HG03354 (cell line): ENCODE data around the gene EEFSEC.

Source experiments
- ATAC-seq: cut with Tn5 transposase; IDR thresholded peaks from one replicate; pipeline ENCODE4 v1.9.1; 2021; ENCODE audit warnings: mild to moderate bottlenecking; ENCODE audit not compliant: unreplicated experiment, poor library complexity, severe bottlenecking

EEFSEC gene

DNA sequence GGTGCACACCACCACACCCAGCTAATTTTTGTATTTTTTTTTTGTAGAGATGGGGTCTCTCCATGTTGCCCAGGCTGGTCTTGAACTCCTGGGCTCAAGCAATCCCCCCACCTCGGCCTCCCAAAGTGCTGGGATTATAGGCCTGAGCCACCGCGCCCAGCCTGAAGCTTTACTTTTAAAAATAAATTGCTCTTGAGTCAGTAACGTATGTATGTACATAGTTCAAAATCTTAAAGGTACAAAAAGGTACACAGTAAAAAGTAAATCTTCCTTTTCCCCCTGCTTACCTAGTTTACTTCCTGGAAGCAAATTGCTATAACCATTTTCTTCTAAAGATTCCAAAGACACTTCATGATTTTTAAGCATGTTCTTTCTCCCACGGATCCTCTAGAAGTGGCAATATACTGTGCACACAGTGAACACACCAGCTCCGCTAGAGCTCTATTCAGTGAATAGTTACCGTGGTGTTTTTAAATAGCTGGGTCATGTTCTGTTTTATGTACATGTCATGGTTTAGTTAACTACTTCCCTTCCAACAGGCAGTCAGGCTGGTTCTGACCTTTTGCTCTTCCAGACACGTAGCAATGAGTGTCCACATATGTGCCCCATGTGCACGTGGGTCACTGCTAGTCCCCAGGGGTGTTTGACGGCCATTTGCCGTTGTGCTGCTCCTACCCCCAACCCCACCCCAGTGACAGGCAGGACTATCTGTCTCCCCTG is 82.1 kb downstream of the EEFSEC start:
- ATAC-seq: no peak

DNA sequence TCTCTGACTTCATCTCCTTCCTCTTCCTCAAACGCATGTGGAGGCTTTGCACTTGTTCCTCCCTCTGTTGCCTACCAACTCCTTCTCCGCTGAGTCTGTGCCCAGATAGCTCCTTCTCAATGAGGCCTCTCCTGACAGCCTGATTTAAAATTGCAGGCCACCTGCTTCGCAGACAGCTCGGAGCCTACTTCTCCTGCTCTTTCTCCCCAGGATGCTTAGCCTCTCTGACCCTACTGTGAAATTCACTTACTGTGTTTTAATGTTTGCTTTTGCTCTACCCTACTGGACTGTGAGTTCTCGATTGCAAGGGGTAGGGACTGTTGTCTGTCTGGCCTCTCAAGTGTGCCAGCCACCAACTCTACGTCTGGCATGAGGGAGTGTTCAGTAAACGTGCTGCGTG is 83.4 kb downstream of the EEFSEC start:
- no peak for ATAC-seq

GRCh38 chr3:128237348-128238183 is 84.3 kb downstream of the EEFSEC start:
- no peak for ATAC-seq

GRCh38 chr3:128238184-128238489 is 84.9 kb downstream of the EEFSEC start:
- ATAC-seq: no peak

DNA sequence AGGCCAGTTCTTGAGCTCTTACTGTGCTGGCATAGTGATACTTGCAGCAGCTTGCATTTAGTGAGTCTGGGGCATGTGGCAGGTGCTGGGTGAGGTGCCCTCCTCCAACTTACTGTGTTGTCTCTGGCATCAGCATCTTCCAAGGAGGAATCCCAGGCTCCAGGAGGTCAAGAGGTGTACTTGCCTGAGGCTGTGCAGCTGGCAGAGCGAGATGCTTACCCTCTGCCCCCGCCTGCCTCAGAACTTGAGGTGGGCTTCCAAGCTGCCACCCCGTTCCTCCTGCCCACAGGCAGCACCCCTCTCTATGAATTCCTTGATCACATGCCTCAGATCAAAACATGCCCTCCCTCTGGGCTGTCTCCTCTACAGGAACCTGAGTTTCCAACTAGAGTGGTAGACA is 86.0 kb downstream of the EEFSEC start:
- no peak for ATAC-seq

- ATAC-seq: no peak
Measured at GRCh38 chr3:128240232-128240631, 87.0 kb downstream of the EEFSEC start.

- no peak for ATAC-seq
Measured at GRCh38 chr3:128241741-128242140, 88.5 kb downstream of the EEFSEC start.

GRCh38 chr3:128242818-128243601 is 89.7 kb downstream of the EEFSEC start:
- ATAC-seq: no peak

DNA sequence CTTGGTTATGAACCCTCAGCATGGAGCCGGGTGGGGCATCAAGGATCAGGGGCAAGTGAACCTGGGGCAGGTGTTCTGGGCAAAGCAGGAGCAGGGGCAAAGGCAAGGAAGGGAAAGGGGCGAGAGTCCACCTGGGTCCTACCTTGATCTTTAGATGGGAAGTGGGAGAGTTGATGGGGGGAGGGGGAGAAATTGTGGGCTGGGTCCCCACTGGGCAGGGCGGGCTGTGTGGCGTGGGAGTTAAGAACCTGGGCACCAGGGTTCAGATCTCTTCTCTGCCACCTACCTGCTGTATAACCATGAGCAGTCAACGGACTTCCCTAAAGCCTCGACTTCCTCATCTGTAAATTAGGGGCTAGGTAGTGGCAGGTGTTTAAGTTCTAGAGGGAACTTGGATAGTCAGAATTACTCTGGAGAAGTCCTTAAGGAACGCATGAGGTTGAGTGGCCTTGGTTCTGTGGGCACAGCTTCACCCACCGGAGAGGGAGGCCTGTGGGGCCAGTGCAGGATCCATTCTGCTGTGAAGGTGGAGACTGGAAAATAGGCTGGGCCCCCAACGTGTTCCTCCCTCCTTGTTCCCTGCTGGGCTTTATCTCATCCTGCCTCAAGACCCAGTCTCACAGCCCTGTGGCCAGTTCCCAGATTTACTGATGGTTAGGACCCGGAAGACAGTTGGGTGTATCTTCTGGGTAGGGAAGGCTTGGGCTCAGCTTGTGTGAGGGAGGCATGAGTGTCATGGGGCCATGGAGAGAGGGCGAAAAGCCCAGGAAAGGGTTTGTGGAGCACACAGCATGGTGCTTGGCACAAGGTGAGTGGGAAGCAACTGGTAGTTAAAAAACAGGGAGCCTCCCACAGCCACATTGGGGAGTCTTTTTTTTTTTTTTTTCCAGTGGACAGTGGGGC is 90.6 kb downstream of the EEFSEC start:
- ATAC-seq: no peak

GRCh38 chr3:128245460-128245859 is 92.2 kb downstream of the EEFSEC start:
- ATAC-seq: no peak

- no peak for ATAC-seq
Measured at GRCh38 chr3:128247666-128248409, 94.6 kb downstream of the EEFSEC start.

DNA sequence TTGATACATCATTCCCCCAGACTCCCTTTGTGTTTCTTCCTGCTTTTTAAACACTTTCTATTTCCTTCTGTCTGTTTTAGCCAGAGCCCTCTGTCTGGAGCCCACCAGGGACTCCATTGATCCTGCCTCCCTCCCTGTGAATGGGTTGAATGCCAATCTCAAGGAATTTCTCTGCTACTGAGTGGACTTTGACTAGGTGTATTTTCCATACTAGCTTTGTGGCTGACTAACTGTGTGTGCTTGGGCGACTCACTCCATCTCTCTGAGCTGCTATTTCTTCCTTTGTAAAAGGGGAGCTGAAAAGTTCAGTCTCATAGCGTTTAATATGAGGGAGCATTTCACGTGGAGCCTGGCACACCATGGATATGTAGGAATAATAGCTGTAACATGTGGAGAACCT is 98.8 kb downstream of the EEFSEC start:
- ATAC-seq: no peak

GRCh38 chr3:128253150-128253549 is 99.9 kb downstream of the EEFSEC start:
- no peak for ATAC-seq

DNA sequence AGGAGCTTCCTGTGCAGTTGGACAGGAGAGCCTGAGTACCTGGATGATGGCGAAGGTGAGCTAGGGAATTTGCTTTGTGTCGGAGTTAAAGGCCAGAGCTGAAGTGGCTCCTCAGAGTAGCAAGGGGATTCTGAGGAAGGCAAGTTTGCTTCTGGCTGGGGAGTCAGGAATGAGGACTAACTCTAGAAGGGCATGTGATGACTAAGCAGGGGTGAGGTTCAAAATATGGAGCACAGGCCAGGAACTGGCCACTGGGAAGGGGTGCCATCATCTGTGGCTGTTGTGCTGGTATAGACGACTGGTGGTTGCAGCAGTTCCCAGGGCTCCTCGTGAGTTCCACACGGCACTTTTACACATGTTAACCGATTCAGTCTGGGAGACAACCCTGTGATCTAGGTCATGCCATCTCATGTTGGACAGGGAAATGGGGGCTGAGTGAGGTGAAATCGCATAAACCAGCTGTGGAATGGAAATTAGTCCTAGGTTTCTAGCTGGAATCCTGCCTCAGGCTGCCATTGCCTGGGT is 100.8 kb downstream of the EEFSEC start:
- ATAC-seq: no peak

- ATAC-seq: no peak
Measured at GRCh38 chr3:128254967-128255366, 101.7 kb downstream of the EEFSEC start.

GRCh38 chr3:128256131-128256530 is 102.8 kb downstream of the EEFSEC start:
- ATAC-seq: no peak

GRCh38 chr3:128257632-128258031 is 104.4 kb downstream of the EEFSEC start:
- ATAC-seq: no peak

- no peak for ATAC-seq
Measured at GRCh38 chr3:128260275-128260674, 107.0 kb downstream of the EEFSEC start.

- no peak for ATAC-seq
Measured at GRCh38 chr3:128262457-128262856, 109.2 kb downstream of the EEFSEC start.
